NCI-H2227 treated with DMSO at 0.1 percent for 48 hours (cell line): Measurements from ENCODE around the gene B3GNT2.
"Not testable (repeated sequence)": the region's sequence is repeated elsewhere in the genome, so short reads cannot be mapped to it uniquely, and the experiment has no call there.

Source experiments
- DNase-seq: peaks from one replicate; lab custom pipeline; 2025; lab: John Stamatoyannopoulos, UW

The B3GNT2 gene

GRCh38 chr2:62185475-62186155, 10.3 kb upstream of the B3GNT2 start:
- DNase-seq, result no peak

GRCh38 chr2:62186156-62186905, 9.6 kb upstream of the B3GNT2 start:
- DNase-seq, result no peak

DNA sequence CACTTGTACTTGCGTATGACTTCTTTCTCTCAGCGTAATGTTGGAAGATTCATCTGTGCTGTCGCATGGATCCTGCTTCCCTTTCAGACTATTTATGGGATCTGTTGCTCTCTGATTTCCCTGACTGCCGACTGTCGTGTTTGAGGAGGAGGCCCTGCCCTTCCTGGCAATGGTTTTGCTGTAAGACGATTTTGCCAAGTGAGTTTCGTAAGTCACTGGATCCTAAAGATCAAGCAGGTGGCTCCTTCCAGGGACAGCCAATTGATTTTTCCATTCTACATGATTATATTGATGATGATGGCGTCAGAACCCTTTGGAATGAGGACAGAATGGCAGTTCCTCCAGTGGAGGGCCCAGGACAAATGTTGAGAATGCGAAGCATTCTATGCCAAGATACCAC, 8.7 kb upstream of the B3GNT2 start:
- DNase-seq, result no peak

DNA sequence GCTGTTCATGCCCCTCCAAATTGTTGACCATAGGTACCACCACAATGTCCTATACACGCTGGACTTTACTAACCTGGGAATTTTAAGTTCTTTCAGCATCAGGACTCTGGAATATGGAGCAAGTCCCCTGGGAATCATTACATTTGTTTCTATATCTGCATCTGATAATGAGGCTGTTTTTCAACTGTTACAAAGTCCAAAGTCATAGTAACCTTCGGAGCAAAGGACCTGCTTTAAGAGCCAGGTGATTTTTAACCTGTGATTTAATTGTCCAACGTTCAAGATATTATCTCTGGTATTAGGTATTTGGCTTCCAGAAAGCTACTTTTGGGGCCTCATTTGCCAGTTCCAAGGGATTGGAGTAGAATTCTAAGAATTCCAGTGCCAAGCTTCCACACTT, 7.5 kb upstream of the B3GNT2 start:
- DNase-seq, result no peak

GRCh38 chr2:62189196-62189595, 6.7 kb upstream of the B3GNT2 start:
- DNase-seq, result no peak

GRCh38 chr2:62192811-62193210, 3.1 kb upstream of the B3GNT2 start:
- no peak for DNase-seq

DNA sequence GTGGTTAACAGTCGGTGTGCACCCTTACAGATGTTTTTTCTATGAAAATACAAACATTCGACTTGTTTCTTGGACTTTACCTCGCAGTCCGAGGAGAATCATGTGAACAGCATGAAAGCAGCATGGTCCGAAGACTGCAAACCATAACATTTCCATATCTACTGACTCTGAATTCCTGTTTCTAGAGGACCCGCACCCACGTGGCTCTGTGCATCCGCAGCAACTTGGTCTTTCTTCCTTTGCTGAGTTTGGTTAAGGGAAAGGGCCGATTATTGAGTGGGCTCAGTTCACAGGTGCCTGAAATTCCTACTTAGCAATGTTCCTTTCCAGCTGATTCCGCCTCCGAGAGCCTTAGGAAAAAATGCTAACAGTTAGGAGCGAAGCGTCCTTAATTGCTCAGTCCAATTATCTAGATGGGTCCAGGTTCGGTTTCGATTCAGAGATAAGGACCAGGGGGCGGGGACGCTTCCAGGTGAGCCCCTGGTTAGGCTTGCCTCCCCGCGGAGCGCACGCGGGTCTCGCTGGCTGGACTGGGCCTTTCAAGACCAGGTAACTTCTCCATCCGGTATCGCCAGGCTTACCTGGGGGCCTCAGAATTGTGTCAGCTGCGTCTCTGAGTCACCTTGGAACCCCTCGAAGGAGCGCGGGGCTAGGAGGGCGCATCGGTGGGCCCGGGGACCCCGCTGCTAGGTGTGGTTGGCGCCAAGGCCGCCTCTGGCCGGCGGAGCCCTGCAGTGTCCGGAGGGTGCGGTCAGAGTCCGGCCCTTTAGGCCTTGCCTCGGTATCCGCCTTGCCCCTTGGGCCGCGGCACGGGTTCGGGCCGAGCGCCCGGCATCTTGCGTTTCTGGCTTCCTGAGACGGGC, 1.1 kb upstream of the B3GNT2 start:
- no peak for DNase-seq

DNA sequence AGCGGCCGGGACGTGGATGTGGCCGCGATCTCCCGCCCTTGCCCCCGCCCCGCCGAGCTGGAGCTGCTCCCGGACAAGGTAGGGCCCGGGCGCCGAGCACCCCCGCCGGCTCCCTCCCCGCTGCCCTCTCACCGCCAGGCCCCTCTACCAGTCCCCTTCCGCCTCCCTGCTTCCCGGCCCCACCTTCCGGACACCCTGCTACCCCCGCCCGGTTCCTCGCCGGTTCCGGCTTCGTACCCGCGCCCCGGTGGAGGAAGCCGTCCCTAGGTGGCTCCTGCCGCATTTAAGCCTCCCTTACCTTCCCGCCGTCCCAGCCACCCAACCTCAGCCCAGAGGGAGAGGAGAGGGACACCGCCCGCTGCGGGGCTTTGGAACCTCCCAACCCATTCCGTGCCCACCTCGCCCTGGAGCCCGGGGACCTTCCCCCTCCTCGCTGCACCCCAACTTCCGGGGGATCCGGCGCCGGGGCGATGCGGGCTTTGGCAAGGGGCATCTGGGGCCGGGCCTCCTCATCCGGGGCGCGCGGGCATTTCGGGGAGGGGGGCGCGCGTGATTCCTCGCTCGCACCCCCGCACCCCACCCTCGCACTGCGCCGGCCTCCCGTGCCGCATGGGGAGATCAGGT, 475 bp downstream of the B3GNT2 start:
- DNase-seq, result no peak

GRCh38 chr2:62197011-62197924, 1.4 kb downstream of the B3GNT2 start:
- DNase-seq, result peak; percentile 7

DNA sequence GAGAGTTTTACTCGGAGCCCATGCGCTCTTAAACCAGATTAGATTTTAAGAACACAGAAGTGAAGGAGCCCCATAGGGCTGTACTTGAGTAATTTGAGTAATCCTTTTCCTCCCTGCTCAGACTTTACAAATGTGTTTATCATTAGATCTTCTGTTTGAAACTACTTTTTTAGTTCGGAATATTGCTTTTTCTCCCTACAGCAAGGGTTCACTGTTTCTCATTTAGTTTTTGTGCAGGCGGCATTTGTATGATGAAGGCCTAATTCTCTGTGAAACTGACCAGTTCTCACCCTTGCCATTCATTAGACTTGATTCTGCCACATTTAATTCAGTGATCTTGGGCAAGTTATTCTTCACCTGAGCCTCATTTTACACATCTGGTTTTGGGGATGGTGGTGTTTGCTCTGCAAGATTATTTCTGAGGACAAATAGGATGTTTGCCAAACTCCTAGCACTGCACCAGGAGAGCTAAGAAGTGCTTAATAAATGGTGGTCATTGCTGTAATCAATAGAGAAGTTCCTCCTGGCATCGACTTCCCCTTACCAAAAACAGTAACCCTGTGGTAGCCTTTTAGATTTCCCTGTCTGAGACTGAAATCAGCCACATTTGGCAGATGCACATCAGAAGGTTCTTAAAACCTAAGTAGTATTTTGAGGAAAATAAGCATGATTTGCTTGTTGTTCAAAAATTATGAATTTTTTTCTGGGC, 2.2 kb downstream of the B3GNT2 start:
- no peak for DNase-seq

DNA sequence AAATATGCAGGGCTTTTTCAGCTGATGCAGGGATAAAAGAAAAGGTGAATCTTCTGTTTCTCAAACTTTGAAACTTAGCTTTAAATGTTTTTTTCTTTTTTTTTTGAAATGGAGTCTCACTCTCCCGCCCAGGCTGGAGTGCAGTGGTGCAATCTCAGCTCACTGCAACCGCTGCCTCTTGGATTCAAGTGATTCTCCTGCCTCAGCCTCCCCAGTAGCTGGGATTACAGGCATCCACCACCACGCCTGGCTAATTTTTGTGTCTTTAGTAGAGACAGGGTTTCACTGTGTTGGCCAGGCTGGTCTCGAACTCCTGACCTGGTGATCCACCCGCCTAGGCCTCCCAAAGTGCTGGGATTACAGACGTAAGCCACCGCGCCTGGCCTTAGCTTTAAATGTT, 2.9 kb downstream of the B3GNT2 start:
- not testable (repeated sequence) for DNase-seq

- no peak for DNase-seq
These were observed 3.6 kb downstream of the B3GNT2 start for GRCh38 chr2:62199392-62200125.

GRCh38 chr2:62200291-62200841, 4.5 kb downstream of the B3GNT2 start:
- DNase-seq, result no peak

GRCh38 chr2:62200868-62201267, 5.0 kb downstream of the B3GNT2 start:
- no peak for DNase-seq

DNA sequence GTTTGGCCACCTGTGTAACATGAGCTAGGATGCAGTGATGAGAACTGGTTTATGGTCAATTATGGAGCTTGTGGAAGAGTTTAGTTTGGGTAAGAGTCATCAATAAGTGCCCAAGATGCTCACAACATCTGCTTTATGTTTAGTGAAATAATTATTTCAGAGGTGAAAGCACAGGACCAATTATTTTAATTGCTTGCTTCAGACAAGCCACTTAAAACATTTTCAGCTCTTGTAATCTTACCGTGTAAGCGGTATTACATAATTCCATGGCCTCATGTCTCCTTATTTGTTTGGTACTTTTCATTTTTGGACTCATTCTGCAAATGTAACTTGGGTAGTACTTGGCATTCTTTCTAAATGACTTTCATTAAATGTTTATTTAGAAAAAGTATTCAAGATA, 5.4 kb downstream of the B3GNT2 start:
- DNase-seq, result peak; percentile 5

DNA sequence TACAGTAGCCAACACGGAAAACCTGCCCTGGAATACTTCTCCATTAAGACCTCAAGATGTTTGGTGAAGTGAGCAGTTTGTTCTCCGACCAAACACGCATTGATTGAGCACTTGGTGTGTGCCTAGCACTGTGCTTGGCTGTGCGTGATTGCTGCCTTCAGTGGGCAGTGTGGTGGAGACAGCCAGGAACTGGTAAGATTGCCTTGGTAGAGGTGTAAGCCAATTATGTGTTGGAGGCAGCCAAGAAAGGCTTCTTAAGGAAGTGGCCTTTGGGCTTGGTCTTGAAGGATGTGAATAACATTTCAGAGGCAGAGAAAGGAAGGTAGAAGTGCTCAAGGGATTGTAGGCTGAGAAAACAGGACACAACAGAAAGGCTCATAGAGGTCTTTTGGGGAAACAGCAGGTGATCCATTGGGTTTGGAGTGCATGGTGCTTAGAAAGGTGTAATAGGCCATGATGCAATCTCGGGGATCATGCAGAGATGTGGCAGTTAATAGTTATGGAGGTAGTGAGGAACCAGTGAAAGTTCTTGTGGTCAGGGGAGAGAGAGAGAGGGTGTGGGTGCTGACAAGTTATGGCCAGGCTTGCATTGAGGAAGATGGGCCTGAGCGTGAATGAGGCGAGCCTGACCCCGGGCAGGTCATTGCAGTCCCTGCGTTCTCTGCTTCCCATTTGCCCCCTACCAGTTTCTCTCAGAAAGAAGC, 6.3 kb downstream of the B3GNT2 start:
- DNase-seq, result no peak

DNA sequence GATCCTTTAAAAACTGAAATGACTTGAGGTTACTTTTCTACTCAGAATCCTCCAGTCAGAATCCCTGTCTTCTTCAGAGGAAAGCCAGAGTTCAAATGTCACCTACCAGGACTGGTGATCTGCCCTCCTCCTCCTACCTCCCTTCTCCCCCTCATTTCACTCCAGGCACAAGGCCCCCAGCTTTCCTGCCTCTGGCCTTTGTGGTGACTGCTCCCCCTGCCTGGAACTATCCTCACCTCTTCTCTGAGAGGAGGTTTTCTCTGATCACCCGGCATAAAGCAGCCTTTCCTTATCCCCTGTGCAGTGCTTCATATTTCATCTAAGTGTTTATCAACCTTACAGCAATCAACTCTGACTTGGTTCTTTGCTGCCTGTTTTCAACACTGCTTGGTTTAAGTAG, 6.8 kb downstream of the B3GNT2 start:
- no peak for DNase-seq

DNA sequence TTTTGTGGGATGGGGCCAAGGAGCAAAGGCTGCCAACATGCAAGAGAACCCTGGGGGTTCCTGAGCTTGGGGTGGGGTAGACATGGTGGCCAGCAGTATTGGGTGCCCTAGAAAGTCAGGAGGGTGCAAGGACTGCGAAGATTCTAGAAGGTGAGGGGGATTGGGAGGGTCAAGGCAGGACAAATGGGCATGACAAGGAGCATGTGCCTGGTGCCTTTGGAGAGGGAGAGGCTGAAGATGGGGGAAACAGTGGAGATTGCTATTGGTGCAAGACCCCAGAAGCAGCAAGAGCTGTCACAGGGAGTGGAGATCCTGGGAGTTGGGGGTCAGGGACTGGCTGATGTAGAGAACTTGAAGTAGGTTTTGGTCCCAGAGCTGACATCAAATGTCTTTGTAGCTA, 7.5 kb downstream of the B3GNT2 start:
- DNase-seq, result no peak

GRCh38 chr2:62204998-62205496, 9.1 kb downstream of the B3GNT2 start:
- no peak for DNase-seq
